PC-3 (cell line): ENCODE results near the gene EIF3A.

ENCODE experiments used
- CTCF ChIP-seq: fragments of 300-600 bp; sonication (generic); conservative IDR thresholded peaks from 2 replicates; pipeline ENCODE4 v1.5.1; 2017; ENCODE audit warnings: antibody characterized with exemption, low read depth, mild to moderate bottlenecking, low read length
- EZH2 ChIP-seq: fragments of 300-600 bp; sonication (generic); IDR thresholded peaks from one replicate; pipeline ENCODE4 v1.6.1; 2017; ENCODE audit warnings: antibody characterized with exemption, mild to moderate bottlenecking, low read length; ENCODE audit not compliant: unreplicated experiment

- TF ChIP-seq CTCF (no peak), EZH2 (no peak)
These were observed 82.4 kb downstream of the EIF3A start for GRCh38 chr10:118998183-118998582.
